Measurements from ENCODE around the gene TMEM213. TPM values are rescaled to one million over a fixed set of nuclear protein-coding genes. Genes with fewer than 3 reads are reported as not detected.

The TMEM213 gene
- total RNA-seq, 1 experiment from 2014 or later: not detected

DNA sequence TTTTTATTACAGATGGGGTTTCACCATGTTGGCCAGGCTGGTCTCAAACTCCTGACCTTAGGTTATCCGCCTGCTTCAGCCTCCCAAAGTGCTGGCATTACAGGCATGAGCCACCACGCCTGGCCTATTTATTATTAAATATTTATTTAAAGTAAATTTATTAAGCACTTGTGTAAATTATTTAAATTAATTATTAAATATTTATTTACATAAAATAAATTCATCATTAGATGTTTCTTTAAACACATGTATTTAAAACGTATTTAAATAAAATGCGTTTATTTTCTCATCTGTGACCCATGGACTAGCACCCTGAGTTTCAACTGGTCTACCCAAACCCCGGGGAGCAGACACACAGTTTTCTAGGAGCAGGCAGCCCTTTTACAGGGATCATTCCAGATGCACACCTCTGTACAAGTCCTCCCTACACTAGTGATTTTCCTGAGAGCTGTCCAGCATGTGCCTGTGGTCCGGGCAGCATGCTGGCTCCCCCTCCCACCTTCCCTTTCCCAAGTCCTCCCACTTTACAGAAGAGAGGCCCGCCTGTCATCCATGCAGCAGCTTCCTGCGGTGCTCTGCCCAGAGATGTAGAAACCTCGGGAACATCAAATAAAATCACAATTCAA lies 89.4 kb downstream of the TMEM213 start:
- BruUV-seq (replicated peaks): no TSS peak
- H3K27me3 ChIP-seq (ENCODE audit: control insufficient read depth, insufficient read depth, low read length): no peaks in the 10 kb centered on the region
- no peaks in the 10 kb centered on the region for H3K9me3 ChIP-seq (ENCODE audit: control insufficient read depth, insufficient read depth, low read depth, low read length)
- ChIA-PET CTCF (interaction anchor here (0.6 to 1.1 kb wide), 8 partner anchors 8 to 187 kb away, joined by 3 read pairs; no protein-coding TSS in a partner anchor), POLR2A (no interaction called here)
- TF ChIP-seq, protein P1, sequence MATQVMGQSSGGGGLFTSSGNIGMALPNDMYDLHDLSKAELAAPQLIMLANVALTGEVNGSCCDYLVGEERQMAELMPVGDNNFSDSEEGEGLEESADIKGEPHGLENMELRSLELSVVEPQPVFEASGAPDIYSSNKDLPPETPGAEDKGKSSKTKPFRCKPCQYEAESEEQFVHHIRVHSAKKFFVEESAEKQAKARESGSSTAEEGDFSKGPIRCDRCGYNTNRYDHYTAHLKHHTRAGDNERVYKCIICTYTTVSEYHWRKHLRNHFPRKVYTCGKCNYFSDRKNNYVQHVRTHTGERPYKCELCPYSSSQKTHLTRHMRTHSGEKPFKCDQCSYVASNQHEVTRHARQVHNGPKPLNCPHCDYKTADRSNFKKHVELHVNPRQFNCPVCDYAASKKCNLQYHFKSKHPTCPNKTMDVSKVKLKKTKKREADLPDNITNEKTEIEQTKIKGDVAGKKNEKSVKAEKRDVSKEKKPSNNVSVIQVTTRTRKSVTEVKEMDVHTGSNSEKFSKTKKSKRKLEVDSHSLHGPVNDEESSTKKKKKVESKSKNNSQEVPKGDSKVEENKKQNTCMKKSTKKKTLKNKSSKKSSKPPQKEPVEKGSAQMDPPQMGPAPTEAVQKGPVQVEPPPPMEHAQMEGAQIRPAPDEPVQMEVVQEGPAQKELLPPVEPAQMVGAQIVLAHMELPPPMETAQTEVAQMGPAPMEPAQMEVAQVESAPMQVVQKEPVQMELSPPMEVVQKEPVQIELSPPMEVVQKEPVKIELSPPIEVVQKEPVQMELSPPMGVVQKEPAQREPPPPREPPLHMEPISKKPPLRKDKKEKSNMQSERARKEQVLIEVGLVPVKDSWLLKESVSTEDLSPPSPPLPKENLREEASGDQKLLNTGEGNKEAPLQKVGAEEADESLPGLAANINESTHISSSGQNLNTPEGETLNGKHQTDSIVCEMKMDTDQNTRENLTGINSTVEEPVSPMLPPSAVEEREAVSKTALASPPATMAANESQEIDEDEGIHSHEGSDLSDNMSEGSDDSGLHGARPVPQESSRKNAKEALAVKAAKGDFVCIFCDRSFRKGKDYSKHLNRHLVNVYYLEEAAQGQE (IDR thresholded peaks at IDR 0.05; ENCODE audit: insufficient read depth in 1 of 2, low read depth in 2 of 2, low read length in 1 of 2): peak in 1 of 2 experiments; percentile 29; a peak in 1 of 4 replicates
- no peak for TF ChIP-seq TCF7L2 (IDR thresholded peaks at IDR 0.05; ENCODE audit: low read depth, low read length)
- TF ChIP-seq, protein P2, sequence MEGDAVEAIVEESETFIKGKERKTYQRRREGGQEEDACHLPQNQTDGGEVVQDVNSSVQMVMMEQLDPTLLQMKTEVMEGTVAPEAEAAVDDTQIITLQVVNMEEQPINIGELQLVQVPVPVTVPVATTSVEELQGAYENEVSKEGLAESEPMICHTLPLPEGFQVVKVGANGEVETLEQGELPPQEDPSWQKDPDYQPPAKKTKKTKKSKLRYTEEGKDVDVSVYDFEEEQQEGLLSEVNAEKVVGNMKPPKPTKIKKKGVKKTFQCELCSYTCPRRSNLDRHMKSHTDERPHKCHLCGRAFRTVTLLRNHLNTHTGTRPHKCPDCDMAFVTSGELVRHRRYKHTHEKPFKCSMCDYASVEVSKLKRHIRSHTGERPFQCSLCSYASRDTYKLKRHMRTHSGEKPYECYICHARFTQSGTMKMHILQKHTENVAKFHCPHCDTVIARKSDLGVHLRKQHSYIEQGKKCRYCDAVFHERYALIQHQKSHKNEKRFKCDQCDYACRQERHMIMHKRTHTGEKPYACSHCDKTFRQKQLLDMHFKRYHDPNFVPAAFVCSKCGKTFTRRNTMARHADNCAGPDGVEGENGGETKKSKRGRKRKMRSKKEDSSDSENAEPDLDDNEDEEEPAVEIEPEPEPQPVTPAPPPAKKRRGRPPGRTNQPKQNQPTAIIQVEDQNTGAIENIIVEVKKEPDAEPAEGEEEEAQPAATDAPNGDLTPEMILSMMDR (IDR thresholded peaks at IDR 0.05): no peak
- TF ChIP-seq SIN3A (IDR thresholded peaks at IDR 0.05; ENCODE audit: borderline replicate concordance, insufficient read depth, low read depth, low read length): no peak
- intact Hi-C loops (cut with micrococcal nuclease; ENCODE audit: unreplicated experiment) (loop anchor here (10.0 kb wide), 2 partner anchors 98 to 128 kb away; partner anchors contain the start of gene KIAA1549), in situ Hi-C loops (cut with HindIII; ENCODE audit: low pct_unique_long_range_greater_than_20kb, low sequenced_read_pairs) (no loop called here)
- no peaks in the 10 kb centered on the region for H3K36me3 ChIP-seq (ENCODE audit: control insufficient read depth, insufficient read depth, low read length)
- DNase-seq (ENCODE audit: low read depth, low spot score) (no peak), ATAC-seq (no peak)
- peaks cover 45% of the 10 kb centered on the region for H3K4me1 ChIP-seq (ENCODE audit: control insufficient read depth, insufficient read depth, low read length)
- peak overlapping the region; percentile 54; the same call in 1 of the 2 replicates for H3K27ac ChIP-seq (ENCODE audit: low read length)
- H3K4me3 ChIP-seq (ENCODE audit: low read depth in 2 of 2, low read length in 2 of 2): no peak overlapping the region

Other genes starting within 250 kb of the TMEM213 start
- not detected for gene SVOPL, start 96.6 kb upstream of the TMEM213 start, total RNA-seq (2021; ENCODE audit: unreplicated experiment)
- gene ATP6V0A4, start 202 bp downstream of the TMEM213 start, total RNA-seq (2021; ENCODE audit: unreplicated experiment): 0.15 TPM
- 14.1 TPM for gene KIAA1549, start 183.4 kb downstream of the TMEM213 start, total RNA-seq (2021; ENCODE audit: unreplicated experiment)
- 27.3 TPM for gene ZC3HAV1L, start 238.0 kb downstream of the TMEM213 start, total RNA-seq (2021; ENCODE audit: unreplicated experiment)